ENCODE data around the gene DRD5. TPM values are rescaled to one million over a fixed set of nuclear protein-coding genes. Genes with fewer than 3 reads are reported as not detected.
"Not testable (repeated sequence)": the region's sequence is repeated elsewhere in the genome, so short reads cannot be mapped to it uniquely, and the experiment has no call there.

The DRD5 gene
- total and polyA plus RNA-seq, 2 experiments from 2014 or later = not detected

- Histone ChIP-seq H3K9me3 (ENCODE audit: low read depth) (no peaks in the 10 kb centered on the region), H4K20me1 (ENCODE audit: insufficient read depth) (no peaks in the 10 kb centered on the region), H3K4me2 (ENCODE audit: unreplicated experiment) (no peak overlapping the region), H3K9me2 (ENCODE audit: insufficient read depth) (no peaks in the 10 kb centered on the region), H3K4me3 (no peak overlapping the region), H3K36me3 (ENCODE audit: low read depth) (no peaks in the 10 kb centered on the region), H3K27ac (no peak overlapping the region), H3K27me3 (replicated peaks; ENCODE audit: insufficient read depth) (no peaks in the 10 kb centered on the region), H3K4me1 (ENCODE audit: insufficient read depth) (no peaks in the 10 kb centered on the region), H3K79me2 (ENCODE audit: insufficient read depth) (no peaks in the 10 kb centered on the region), H3K9ac (no peak overlapping the region), H3F3A (ENCODE audit: insufficient read depth) (no peaks in the 10 kb centered on the region), H2AFZ (no peak overlapping the region)
- peak; percentile 40 for DNase-seq
- TF ChIP-seq EZH2phosphoT487 (IDR thresholded peaks at IDR 0.05; ENCODE audit: insufficient read depth, low read depth) = no peak
- TF ChIP-seq EZH2 (IDR thresholded peaks at IDR 0.05; ENCODE audit: insufficient read depth, poor library complexity, severe bottlenecking) = no peak
- 27 to 28% methylated on average over 9 of the region's 9 CpGs for WGBS, 2 experiments (ENCODE audit: low coverage in 1 of 2, low lambda C conversion rate in 2 of 2, missing lambda C conversion rate in 2 of 2)
- in situ Hi-C loops (cut with MboI) = loop anchor here (10.0 kb wide), 2 partner anchors 250 to 300 kb away; no protein-coding TSS in a partner anchor
Observed at GRCh38 chr4:9765091-9765490, 16.3 kb upstream of the DRD5 start.

- no peaks in the 10 kb centered on the region for H3F3A ChIP-seq (ENCODE audit: insufficient read depth)
- H3K36me3 ChIP-seq (ENCODE audit: low read depth) = no peaks in the 10 kb centered on the region
- no peak for TF ChIP-seq EZH2phosphoT487 (IDR thresholded peaks at IDR 0.05; ENCODE audit: insufficient read depth, low read depth)
- TF ChIP-seq EZH2 (IDR thresholded peaks at IDR 0.05; ENCODE audit: insufficient read depth, poor library complexity, severe bottlenecking) = no peak
- DNase-seq = no peak
- 18 to 29% methylated on average over 1 of the region's 1 CpG for WGBS, 2 experiments (ENCODE audit: low coverage in 1 of 2, low lambda C conversion rate in 2 of 2, missing lambda C conversion rate in 2 of 2)
- H2AFZ ChIP-seq = no peak overlapping the region
- H3K9me3 ChIP-seq (ENCODE audit: low read depth) = no peaks in the 10 kb centered on the region
- H3K4me1 ChIP-seq (ENCODE audit: insufficient read depth) = no peaks in the 10 kb centered on the region
- no peaks in the 10 kb centered on the region for H3K79me2 ChIP-seq (ENCODE audit: insufficient read depth)
- H3K4me2 ChIP-seq (ENCODE audit: unreplicated experiment) = no peak overlapping the region
- no peaks in the 10 kb centered on the region for H3K9me2 ChIP-seq (ENCODE audit: insufficient read depth)
- H3K9ac ChIP-seq = no peak overlapping the region
- no peak overlapping the region for H3K27ac ChIP-seq
- H3K27me3 ChIP-seq (replicated peaks; ENCODE audit: insufficient read depth) = no peaks in the 10 kb centered on the region
- no peak overlapping the region for H3K4me3 ChIP-seq
- in situ Hi-C loops (cut with MboI) = loop anchor here (10.0 kb wide), 2 partner anchors 245 to 295 kb away; no protein-coding TSS in a partner anchor
- H4K20me1 ChIP-seq (ENCODE audit: insufficient read depth) = no peaks in the 10 kb centered on the region
Observed at GRCh38 chr4:9769321-9769720, 12.1 kb upstream of the DRD5 start.

DNA sequence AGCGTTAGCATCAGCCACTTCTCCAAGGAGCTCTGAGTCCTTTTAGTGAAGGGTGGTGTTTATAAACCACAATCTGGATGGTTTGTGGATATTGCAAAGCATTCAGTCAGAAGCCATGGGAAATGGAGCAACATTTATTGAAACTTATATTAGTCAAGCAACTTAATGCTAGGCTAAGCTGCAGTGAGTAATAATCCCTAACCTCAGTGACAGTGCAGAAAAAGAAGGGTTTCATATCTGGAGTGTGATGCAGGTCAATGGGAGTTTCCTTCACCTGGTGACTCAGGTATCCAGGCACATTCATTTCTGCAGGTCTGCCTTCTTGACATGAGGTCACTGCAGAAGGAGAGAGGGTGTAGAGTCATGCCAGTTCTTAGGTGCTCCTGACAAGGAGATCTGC lies 10.4 kb upstream of the DRD5 start:
- in situ Hi-C loops (cut with MboI) = no loop called here
- Histone ChIP-seq H3K27me3 (replicated peaks; ENCODE audit: insufficient read depth) (no peaks in the 10 kb centered on the region; the same call in 1 of the 2 replicates), H3K9me2 (ENCODE audit: insufficient read depth) (no peaks in the 10 kb centered on the region), H3K9me3 (ENCODE audit: low read depth) (no peaks in the 10 kb centered on the region), H3K79me2 (ENCODE audit: insufficient read depth) (no peaks in the 10 kb centered on the region), H4K20me1 (ENCODE audit: insufficient read depth) (no peaks in the 10 kb centered on the region), H3K4me2 (ENCODE audit: unreplicated experiment) (no peak overlapping the region), H3K9ac (no peak overlapping the region), H3K4me1 (ENCODE audit: insufficient read depth) (no peaks in the 10 kb centered on the region), H3F3A (ENCODE audit: insufficient read depth) (no peaks in the 10 kb centered on the region), H3K27ac (no peak overlapping the region), H3K36me3 (ENCODE audit: low read depth) (no peaks in the 10 kb centered on the region), H3K4me3 (no peak overlapping the region), H2AFZ (no peak overlapping the region)
- no peak for DNase-seq
- TF ChIP-seq EZH2 (IDR thresholded peaks at IDR 0.05; ENCODE audit: insufficient read depth, poor library complexity, severe bottlenecking) = no peak
- WGBS, 2 experiments (ENCODE audit: low coverage in 1 of 2, low lambda C conversion rate in 2 of 2, missing lambda C conversion rate in 2 of 2) = 0 to 5% methylated on average over 1 of the region's 1 CpG

GRCh38 chr4:9773471-9773870 lies 8.0 kb upstream of the DRD5 start:
- Histone ChIP-seq H3K4me1 (ENCODE audit: insufficient read depth) (no peaks in the 10 kb centered on the region), H2AFZ (no peak overlapping the region), H3K4me2 (ENCODE audit: unreplicated experiment) (no peak overlapping the region), H4K20me1 (ENCODE audit: insufficient read depth) (no peaks in the 10 kb centered on the region), H3F3A (ENCODE audit: insufficient read depth) (no peaks in the 10 kb centered on the region), H3K9me2 (ENCODE audit: insufficient read depth) (no peaks in the 10 kb centered on the region), H3K9me3 (ENCODE audit: low read depth) (no peaks in the 10 kb centered on the region), H3K79me2 (ENCODE audit: insufficient read depth) (no peaks in the 10 kb centered on the region), H3K4me3 (no peak overlapping the region), H3K27ac (no peak overlapping the region), H3K27me3 (replicated peaks; ENCODE audit: insufficient read depth) (no peaks in the 10 kb centered on the region; the same call in 1 of the 2 replicates), H3K36me3 (ENCODE audit: low read depth) (no peaks in the 10 kb centered on the region), H3K9ac (no peak overlapping the region)
- 10 to 24% methylated on average over 3 of the region's 3 CpGs for WGBS, 2 experiments (ENCODE audit: low coverage in 1 of 2, low lambda C conversion rate in 2 of 2, missing lambda C conversion rate in 2 of 2)
- DNase-seq = no peak
- TF ChIP-seq EZH2 (IDR thresholded peaks at IDR 0.05; ENCODE audit: insufficient read depth, poor library complexity, severe bottlenecking) (no peak), EZH2phosphoT487 (IDR thresholded peaks at IDR 0.05; ENCODE audit: insufficient read depth, low read depth) (no peak)
- in situ Hi-C loops (cut with MboI) = no loop called here

DNA sequence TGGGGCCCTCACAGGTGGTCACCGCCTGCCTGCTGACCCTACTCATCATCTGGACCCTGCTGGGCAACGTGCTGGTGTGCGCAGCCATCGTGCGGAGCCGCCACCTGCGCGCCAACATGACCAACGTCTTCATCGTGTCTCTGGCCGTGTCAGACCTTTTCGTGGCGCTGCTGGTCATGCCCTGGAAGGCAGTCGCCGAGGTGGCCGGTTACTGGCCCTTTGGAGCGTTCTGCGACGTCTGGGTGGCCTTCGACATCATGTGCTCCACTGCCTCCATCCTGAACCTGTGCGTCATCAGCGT lies 652 bp downstream of the DRD5 start:
- no peaks in the 10 kb centered on the region for H4K20me1 ChIP-seq (ENCODE audit: insufficient read depth)
- in situ Hi-C loops (cut with MboI) = no loop called here

GRCh38 chr4:9785891-9786290 lies 4.5 kb downstream of the DRD5 start:
- H3K27me3 ChIP-seq (replicated peaks; ENCODE audit: insufficient read depth); H3K36me3 ChIP-seq (ENCODE audit: low read depth); H3K4me3 ChIP-seq; H3K4me1 ChIP-seq (ENCODE audit: insufficient read depth); H3K9me2 ChIP-seq (ENCODE audit: insufficient read depth); H3K9ac ChIP-seq; H3K9me3 ChIP-seq (ENCODE audit: low read depth); H3K27ac ChIP-seq; in situ Hi-C loops (cut with MboI); H3K79me2 ChIP-seq (ENCODE audit: insufficient read depth); H3K4me2 ChIP-seq (ENCODE audit: unreplicated experiment); H3F3A ChIP-seq (ENCODE audit: insufficient read depth); H2AFZ ChIP-seq; DNase-seq; H4K20me1 ChIP-seq (ENCODE audit: insufficient read depth): not testable (repeated sequence)
- 44 to 49% methylated on average over 5 of the region's 5 CpGs for WGBS, 2 experiments (ENCODE audit: low coverage in 1 of 2, low lambda C conversion rate in 2 of 2, missing lambda C conversion rate in 2 of 2)

More for the DNA sequence above, 652 bp downstream of the DRD5 start:
- H3K9me3 ChIP-seq (ENCODE audit: low read depth) = no peaks in the 10 kb centered on the region
- H3K9ac ChIP-seq = no peak overlapping the region
- no peak overlapping the region for H3K4me3 ChIP-seq
- no peaks in the 10 kb centered on the region for H3K27me3 ChIP-seq (replicated peaks; ENCODE audit: insufficient read depth)
- H3K27ac ChIP-seq = no peak overlapping the region
- DNase-seq = no peak
- no peaks in the 10 kb centered on the region for H3K36me3 ChIP-seq (ENCODE audit: low read depth)
- no peaks in the 10 kb centered on the region for H3K79me2 ChIP-seq (ENCODE audit: insufficient read depth)
- no peak overlapping the region for H2AFZ ChIP-seq
- H3F3A ChIP-seq (ENCODE audit: insufficient read depth) = no peaks in the 10 kb centered on the region
- H3K9me2 ChIP-seq (ENCODE audit: insufficient read depth) = no peaks in the 10 kb centered on the region
- H3K4me1 ChIP-seq (ENCODE audit: insufficient read depth) = no peaks in the 10 kb centered on the region
- H3K4me2 ChIP-seq (ENCODE audit: unreplicated experiment) = no peak overlapping the region
- WGBS, 2 experiments (ENCODE audit: low coverage in 1 of 2, low lambda C conversion rate in 2 of 2, missing lambda C conversion rate in 2 of 2) = 64 to 65% methylated on average over 13 to 22 of the region's 22 CpGs
- no peak for TF ChIP-seq EZH2phosphoT487 (IDR thresholded peaks at IDR 0.05; ENCODE audit: insufficient read depth, low read depth)
- TF ChIP-seq EZH2 (IDR thresholded peaks at IDR 0.05; ENCODE audit: insufficient read depth, poor library complexity, severe bottlenecking) = no peak

Data from GM23248 (cell line).